GM23338 (cell line): ENCODE data around the gene METTL4.

Source experiments
- EZH2 ChIP-seq: fragments of 200-600 bp; sonication (generic); IDR thresholded peaks from one replicate; pipeline ENCODE4 v1.8.0; 2017; ENCODE audit warnings: antibody characterized with exemption, mild to moderate bottlenecking, low read depth; ENCODE audit not compliant: unreplicated experiment
- POLR2AphosphoS5 ChIP-seq: IDR thresholded peaks from 2 replicates; pipeline ENCODE4 v1.6.1; 2016; ENCODE audit warnings: antibody characterized with exemption, low read depth
- TF ChIP-seq, protein P1 (sequence below), 2 experiments: fragments of 200-600 bp in 1 of 2; sonication (generic) in 1 of 2; conservative IDR thresholded peaks; 2 replicates each; pipeline versions ENCODE4 v1.5.1 to v1.6.1; 2016 to 2017; ENCODE audit warnings: antibody characterized with exemption in 2 of 2, low read depth in 2 of 2, mild to moderate bottlenecking in 2 of 2, moderate library complexity in 1 of 2
- TF ChIP-seq, protein P2 (sequence below): IDR thresholded peaks from one replicate; pipeline ENCODE4 v1.6.1; 2018; ENCODE audit warnings: antibody characterized with exemption; ENCODE audit not compliant: unreplicated experiment

DNA sequence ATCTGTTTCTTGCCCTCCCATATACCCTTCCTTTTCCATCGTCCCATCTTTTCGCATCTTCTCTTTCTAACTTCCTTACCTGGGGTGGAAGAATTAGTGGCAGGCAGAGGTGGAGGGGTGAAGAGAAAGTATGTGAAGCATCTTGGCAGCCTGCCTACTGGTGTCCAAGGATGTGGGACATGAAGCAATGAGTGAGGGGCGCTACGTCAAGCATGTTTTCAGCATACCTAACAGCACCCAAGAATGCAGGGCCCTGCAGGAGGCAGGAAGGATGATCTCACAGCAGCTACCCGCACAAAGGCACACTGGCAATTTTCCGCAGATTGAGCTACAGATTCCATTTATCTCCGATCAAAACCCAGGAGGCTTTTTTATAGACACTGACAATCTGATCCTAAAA lies 42.2 kb downstream of the METTL4 start:
- TF ChIP-seq EZH2 (no peak), POLR2AphosphoS5 (no peak)
- TF ChIP-seq, protein P1, sequence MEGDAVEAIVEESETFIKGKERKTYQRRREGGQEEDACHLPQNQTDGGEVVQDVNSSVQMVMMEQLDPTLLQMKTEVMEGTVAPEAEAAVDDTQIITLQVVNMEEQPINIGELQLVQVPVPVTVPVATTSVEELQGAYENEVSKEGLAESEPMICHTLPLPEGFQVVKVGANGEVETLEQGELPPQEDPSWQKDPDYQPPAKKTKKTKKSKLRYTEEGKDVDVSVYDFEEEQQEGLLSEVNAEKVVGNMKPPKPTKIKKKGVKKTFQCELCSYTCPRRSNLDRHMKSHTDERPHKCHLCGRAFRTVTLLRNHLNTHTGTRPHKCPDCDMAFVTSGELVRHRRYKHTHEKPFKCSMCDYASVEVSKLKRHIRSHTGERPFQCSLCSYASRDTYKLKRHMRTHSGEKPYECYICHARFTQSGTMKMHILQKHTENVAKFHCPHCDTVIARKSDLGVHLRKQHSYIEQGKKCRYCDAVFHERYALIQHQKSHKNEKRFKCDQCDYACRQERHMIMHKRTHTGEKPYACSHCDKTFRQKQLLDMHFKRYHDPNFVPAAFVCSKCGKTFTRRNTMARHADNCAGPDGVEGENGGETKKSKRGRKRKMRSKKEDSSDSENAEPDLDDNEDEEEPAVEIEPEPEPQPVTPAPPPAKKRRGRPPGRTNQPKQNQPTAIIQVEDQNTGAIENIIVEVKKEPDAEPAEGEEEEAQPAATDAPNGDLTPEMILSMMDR (conservative IDR thresholded peaks at IDR 0.05; ENCODE audit: low read depth in 2 of 2): no peak
- TF ChIP-seq, protein P2, sequence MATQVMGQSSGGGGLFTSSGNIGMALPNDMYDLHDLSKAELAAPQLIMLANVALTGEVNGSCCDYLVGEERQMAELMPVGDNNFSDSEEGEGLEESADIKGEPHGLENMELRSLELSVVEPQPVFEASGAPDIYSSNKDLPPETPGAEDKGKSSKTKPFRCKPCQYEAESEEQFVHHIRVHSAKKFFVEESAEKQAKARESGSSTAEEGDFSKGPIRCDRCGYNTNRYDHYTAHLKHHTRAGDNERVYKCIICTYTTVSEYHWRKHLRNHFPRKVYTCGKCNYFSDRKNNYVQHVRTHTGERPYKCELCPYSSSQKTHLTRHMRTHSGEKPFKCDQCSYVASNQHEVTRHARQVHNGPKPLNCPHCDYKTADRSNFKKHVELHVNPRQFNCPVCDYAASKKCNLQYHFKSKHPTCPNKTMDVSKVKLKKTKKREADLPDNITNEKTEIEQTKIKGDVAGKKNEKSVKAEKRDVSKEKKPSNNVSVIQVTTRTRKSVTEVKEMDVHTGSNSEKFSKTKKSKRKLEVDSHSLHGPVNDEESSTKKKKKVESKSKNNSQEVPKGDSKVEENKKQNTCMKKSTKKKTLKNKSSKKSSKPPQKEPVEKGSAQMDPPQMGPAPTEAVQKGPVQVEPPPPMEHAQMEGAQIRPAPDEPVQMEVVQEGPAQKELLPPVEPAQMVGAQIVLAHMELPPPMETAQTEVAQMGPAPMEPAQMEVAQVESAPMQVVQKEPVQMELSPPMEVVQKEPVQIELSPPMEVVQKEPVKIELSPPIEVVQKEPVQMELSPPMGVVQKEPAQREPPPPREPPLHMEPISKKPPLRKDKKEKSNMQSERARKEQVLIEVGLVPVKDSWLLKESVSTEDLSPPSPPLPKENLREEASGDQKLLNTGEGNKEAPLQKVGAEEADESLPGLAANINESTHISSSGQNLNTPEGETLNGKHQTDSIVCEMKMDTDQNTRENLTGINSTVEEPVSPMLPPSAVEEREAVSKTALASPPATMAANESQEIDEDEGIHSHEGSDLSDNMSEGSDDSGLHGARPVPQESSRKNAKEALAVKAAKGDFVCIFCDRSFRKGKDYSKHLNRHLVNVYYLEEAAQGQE: no peak
